Mucosa of descending colon (tissue), 3 donors: Measurements from ENCODE around the gene NDUFA7. TPM values are rescaled to one million over a fixed set of nuclear protein-coding genes. Genes with fewer than 3 reads are reported as not detected.

ENCODE experiments used
- ATAC-seq: fragments of 200-7000 bp; cut with Tn5 transposase; one replicate; pipeline ENCODE4 v1.9.1; 2020; ENCODE audit warnings: mild to moderate bottlenecking, moderate library complexity
- DNase-seq, 3 donors: peaks; one replicate each; pipeline ENCODE4 v3.0.0-alpha.2; 2020
- H3K36me3 ChIP-seq: fragments of 200-600 bp; one replicate; pipeline ENCODE4 v1.8.0; 2021; ENCODE audit warnings: low read depth, mild to moderate bottlenecking
- H3K4me1 ChIP-seq: fragments of 200-600 bp; one replicate; pipeline ENCODE4 v1.8.0; 2021; ENCODE audit warnings: low read depth, mild to moderate bottlenecking
- H3K4me3 ChIP-seq: fragments of 200-600 bp; one replicate; pipeline ENCODE4 v1.8.0; 2021; ENCODE audit warnings: mild to moderate bottlenecking
- H3K9me3 ChIP-seq: fragments of 200-600 bp; one replicate; pipeline ENCODE4 v1.8.0; 2021; ENCODE audit warnings: mild to moderate bottlenecking
- intact Hi-C, 2 donors: fragments of 100-400 bp; cut with DNase I in 1 of 2; cut with micrococcal nuclease in 1 of 2; formaldehyde crosslinking; loops; one replicate each; pipeline versions ENCODE4 v1.11.0 to v1.11.1; 2022; cut with DNase I, micrococcal nuclease
- total RNA-seq, 3 donors: library from RNA; stranded (reverse); fragmentation: NEBNext Ultra II Directional in 2 of 3; extraction: Animal tissue kit (Norgen Biotek cat#: 25700) in 2 of 3; gene quantifications; one replicate each; pipeline versions ENCODE4 v1.2.1 to v1.2.4, GENCODE V29; 2021 to 2023
- TF ChIP-seq, protein P1 (sequence below): fragments of 200-600 bp; IDR thresholded peaks from one replicate; pipeline ENCODE4 v1.8.0; 2022; ENCODE audit warnings: antibody characterized with exemption, mild to moderate bottlenecking
- donor health status: DM: no; HTN: no; CAD: no; lungs with moderate emphysema.
- donor health status: DM: no; HTN: no; CAD: no.
- donor health status: DM: no; HTN: yes; CAD: no.

The NDUFA7 gene
- total RNA-seq, 3 donors from 2014 or later, result 35.3 to 65.9 (median 35.5) TPM

GRCh38 chr19:8336072-8336569 lies 14.9 kb upstream of the NDUFA7 start:
- Histone ChIP-seq H3K4me3 (no peak overlapping the region), H3K9me3 (no peaks in the 10 kb centered on the region), H3K36me3 (no peaks in the 10 kb centered on the region), H3K4me1 (peaks cover 11% of the 10 kb centered on the region)
- DNase-seq (peak in 1 of 3 donors; percentile 26), ATAC-seq (no peak)
- TF ChIP-seq, protein P1, sequence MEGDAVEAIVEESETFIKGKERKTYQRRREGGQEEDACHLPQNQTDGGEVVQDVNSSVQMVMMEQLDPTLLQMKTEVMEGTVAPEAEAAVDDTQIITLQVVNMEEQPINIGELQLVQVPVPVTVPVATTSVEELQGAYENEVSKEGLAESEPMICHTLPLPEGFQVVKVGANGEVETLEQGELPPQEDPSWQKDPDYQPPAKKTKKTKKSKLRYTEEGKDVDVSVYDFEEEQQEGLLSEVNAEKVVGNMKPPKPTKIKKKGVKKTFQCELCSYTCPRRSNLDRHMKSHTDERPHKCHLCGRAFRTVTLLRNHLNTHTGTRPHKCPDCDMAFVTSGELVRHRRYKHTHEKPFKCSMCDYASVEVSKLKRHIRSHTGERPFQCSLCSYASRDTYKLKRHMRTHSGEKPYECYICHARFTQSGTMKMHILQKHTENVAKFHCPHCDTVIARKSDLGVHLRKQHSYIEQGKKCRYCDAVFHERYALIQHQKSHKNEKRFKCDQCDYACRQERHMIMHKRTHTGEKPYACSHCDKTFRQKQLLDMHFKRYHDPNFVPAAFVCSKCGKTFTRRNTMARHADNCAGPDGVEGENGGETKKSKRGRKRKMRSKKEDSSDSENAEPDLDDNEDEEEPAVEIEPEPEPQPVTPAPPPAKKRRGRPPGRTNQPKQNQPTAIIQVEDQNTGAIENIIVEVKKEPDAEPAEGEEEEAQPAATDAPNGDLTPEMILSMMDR, result no peak
- intact Hi-C loops, result no loop called here

DNA sequence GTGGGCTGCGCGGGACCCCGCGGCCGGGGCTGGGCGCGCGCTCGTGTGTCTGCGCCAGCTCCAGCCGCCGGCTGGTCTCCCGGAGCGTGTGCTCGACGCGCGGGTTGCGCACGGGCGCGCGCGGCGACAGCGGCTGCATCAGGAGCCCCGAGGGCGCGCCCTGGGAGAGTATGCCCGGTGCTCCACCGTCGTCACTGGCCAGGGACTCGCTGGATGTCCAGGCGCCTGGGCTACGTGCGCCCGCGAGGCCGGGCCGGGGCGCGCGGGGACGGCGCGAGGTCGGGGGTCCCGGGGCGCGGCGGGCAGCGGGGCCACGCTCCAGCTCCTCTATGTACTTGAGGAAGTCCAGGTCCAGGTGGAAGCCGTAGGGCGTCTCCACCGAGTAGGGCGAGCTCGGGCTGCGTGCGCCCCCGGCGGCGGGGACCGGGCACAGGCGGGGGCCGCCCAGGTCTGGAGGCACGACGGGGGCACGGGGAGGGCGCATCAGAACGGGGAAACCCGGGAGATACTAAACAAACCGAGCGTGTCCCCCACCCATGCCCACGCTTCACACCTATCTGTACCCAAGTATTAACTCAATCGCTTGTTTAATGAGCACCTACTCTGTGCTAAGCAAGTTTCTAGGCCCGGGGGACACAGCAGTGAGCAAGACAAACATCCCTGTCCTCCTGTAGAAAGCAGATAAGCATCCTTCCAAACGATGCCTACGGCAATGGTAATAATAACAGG lies 14.3 kb upstream of the NDUFA7 start:
- Histone ChIP-seq H3K4me1 (peaks cover 11% of the 10 kb centered on the region), H3K9me3 (no peaks in the 10 kb centered on the region), H3K36me3 (no peaks in the 10 kb centered on the region), H3K4me3 (no peak overlapping the region)
- DNase-seq (peak in 1 of 3 donors; percentile 44), ATAC-seq (peak; percentile 64)
- TF ChIP-seq, protein P1, result no peak
- intact Hi-C loops, result no loop called here

DNA sequence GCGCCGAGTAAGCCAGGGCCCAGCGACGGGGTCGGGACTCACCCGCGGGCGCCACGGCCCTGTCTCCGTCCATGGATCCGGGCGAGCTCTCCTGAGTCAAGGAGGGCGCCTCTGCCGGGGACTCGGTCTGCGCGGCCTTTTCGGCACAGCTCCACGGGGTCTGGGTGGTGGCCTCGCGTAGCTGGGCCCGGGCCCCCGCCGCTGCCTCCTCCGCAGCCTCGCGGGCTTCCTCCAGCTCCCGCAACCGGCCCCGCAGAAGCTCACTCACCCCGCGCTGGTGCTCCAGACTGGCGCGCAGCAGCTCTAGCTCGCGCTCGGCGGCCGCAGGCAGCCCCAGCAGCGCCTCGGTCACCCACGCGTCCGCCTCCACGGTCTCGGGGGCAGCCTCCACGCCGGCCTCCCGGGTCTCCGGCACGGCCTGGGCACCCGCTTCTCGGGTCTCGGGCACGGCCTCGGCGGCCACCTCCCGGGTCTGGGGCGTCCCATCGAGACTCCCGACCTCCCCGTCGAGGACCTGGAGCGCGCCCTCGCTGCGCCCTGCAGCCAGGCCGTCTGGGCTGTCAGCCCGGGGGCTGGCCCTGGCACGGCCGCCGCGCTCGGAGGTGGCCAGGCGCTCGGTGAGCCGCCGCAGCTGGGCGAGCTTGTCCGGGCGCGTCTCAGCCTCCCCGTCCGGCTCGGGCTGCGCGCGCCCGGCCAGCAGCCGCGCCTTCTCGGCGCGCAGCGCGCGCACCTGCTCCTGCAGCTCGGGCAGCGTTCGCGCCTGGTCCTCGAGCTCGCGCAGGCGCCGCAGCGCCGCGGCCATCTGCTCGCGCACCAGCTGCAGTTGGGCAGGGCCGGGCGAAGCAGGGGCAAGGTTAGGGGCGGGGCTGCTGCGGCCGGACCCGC lies 13.5 kb upstream of the NDUFA7 start:
- Histone ChIP-seq H3K9me3 (no peaks in the 10 kb centered on the region), H3K36me3 (no peaks in the 10 kb centered on the region), H3K4me3 (no peak overlapping the region), H3K4me1 (peaks cover 11% of the 10 kb centered on the region)
- TF ChIP-seq, protein P1, result no peak
- peak; percentile 64 to 81 (median 74) for DNase-seq
- peak; percentile 92 for ATAC-seq
- intact Hi-C loops, result no loop called here

DNA sequence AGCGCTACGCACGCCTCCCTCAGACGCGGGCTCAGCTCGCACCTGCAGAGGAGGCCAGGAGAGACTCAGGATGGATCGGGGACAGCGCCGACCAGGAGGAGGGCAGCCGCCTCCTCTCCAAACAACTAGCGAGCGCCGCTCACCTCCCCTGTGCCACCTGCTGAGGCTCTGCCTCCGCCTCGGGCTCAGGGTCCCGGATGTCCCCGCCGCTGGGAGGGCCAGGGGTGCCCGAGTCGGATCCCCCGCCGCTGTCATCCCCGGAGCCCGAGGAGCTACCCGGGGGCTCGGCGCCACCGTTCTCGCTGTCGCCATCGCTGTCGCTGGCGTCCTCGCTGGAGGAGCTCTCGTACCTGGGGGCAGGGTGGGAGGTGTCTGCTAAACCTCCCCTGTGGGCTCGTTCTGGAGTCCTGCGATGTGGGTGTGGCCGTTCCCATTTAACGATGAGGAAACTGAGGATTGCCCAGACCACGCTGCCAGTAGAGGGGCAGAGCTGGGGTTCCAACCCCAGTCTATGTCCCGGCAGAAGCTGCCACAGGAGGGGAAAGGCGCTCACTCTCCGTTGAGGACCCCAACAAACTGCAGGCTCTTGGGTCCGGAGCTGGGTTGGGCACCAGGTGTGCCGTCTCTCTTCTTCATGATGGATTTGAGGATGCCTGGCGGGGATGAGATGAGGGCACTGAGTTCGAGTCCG lies 12.7 kb upstream of the NDUFA7 start:
- intact Hi-C loops, result no loop called here
- TF ChIP-seq, protein P1, result no peak
- Histone ChIP-seq H3K4me3 (no peak overlapping the region), H3K36me3 (no peaks in the 10 kb centered on the region), H3K4me1 (peaks cover 11% of the 10 kb centered on the region), H3K9me3 (no peaks in the 10 kb centered on the region)
- DNase-seq (peak in 1 of 3 donors; percentile 43), ATAC-seq (no peak)

- Histone ChIP-seq H3K36me3 (no peaks in the 10 kb centered on the region), H3K4me3 (no peak overlapping the region), H3K9me3 (no peaks in the 10 kb centered on the region), H3K4me1 (peaks cover 11% of the 10 kb centered on the region)
- ATAC-seq (no peak), DNase-seq (peak in 1 of 3 donors; percentile 48)
- intact Hi-C loops, result no loop called here
- TF ChIP-seq, protein P1, result no peak
Measured at GRCh38 chr19:8332976-8333766, 12.0 kb upstream of the NDUFA7 start.
